GM21515 (cell line): ENCODE data around the gene QRFP.

ENCODE experiments used
- ATAC-seq: cut with Tn5 transposase; IDR thresholded peaks from one replicate; pipeline ENCODE4 v1.9.1; 2021; ENCODE audit not compliant: unreplicated experiment

Gene QRFP

DNA sequence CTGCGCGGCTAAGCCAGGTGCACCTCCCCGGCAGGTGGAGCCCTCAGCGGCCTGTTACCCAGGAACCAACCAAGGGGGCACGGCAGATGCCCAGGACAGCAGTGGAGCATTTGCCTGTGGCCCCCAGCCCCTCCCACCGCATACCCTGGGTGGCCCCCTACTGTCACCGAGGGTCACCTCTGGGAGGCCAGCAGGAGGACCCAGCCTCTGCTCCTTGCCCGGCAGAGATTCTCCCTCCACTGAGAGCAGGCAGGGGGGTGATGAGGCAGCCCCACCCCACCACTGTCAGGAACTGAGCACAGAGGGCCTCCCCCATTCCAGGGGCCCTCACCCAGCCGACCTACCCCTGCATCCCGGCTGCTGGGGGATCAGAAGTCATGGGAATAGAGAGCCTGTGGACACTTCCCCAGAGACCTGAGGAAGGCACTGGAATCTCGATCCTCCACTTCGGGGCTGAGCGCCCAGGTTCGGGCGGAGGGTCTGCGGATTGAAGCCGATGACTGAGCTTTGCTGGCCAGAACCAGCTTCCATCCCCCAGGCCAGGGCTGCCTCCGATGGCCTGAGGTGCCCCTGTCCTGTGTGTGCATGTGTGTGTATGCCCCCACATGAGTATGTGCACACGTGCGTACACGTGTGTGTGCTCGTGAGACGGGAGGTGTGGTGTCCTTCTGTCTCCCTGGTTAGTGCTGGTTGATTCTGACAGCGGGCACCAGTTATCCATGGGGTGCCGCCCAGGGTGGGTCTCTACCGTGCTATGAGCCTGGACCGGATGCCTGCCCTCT, at the start of gene QRFP:
TSS of gene QRFP (minus strand) at position 580 of the 782 bp plus-strand sequence. CDS start 2,974 bp downstream, outside the sequence.
- no peak for ATAC-seq

GRCh38 chr9:130945173-130945572, 48.6 kb upstream of the QRFP start:
- ATAC-seq: no peak

- no peak for ATAC-seq
These were observed 48.0 kb upstream of the QRFP start for GRCh38 chr9:130944510-130945058.

GRCh38 chr9:130943777-130944176, 47.2 kb upstream of the QRFP start:
- no peak for ATAC-seq

GRCh38 chr9:130943221-130943620, 46.6 kb upstream of the QRFP start:
- ATAC-seq: no peak

- ATAC-seq: no peak
These were observed 46.1 kb upstream of the QRFP start for GRCh38 chr9:130942679-130943078.

- ATAC-seq: no peak
These were observed 45.5 kb upstream of the QRFP start for GRCh38 chr9:130942084-130942483.

DNA sequence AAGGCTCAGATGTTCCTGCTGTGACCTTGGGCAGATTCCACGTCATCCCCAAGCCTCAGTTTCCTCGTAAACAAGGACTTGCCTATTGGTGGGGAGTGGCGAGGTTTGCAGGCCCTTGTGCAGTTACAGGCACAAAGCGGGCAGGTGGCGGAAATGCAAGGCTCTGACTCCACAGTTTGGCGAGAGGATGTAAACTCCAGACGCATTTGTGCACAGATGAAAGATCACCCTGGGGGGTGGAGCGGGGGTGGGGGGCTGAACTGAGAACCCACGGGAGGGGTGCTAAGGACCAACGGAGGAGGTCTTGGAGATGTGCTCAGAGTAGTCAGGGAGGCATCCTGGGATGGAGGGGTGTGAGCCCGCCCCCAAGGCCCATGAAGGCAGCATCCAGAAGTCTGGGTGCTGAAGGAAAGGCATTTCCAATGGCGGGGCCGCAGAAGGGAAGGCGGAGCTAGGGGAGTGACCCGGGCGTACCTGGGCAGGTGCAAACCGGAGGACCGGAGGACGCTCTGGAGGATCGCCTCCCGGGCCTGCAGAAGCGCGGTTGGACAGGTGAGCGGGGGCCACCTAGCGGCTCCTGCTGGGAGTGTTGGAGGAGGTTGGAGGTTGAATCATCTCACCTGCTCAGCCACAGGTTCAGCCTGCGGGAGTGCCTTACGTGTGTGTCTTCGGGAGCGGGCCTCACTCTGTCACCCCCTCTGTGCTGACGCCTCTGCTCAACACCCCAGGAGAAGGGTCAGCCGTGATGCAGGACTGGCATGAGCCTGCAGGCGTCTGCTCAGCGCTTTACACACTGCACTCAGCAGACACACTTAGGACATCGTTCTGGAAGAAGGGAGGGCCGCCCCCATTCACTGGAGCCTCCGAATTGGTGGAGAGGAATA, 44.3 kb upstream of the QRFP start:
- no peak for ATAC-seq

GRCh38 chr9:130940027-130940549, 43.5 kb upstream of the QRFP start:
- ATAC-seq: no peak

- ATAC-seq: no peak
These were observed 42.9 kb upstream of the QRFP start for GRCh38 chr9:130939405-130940026.

DNA sequence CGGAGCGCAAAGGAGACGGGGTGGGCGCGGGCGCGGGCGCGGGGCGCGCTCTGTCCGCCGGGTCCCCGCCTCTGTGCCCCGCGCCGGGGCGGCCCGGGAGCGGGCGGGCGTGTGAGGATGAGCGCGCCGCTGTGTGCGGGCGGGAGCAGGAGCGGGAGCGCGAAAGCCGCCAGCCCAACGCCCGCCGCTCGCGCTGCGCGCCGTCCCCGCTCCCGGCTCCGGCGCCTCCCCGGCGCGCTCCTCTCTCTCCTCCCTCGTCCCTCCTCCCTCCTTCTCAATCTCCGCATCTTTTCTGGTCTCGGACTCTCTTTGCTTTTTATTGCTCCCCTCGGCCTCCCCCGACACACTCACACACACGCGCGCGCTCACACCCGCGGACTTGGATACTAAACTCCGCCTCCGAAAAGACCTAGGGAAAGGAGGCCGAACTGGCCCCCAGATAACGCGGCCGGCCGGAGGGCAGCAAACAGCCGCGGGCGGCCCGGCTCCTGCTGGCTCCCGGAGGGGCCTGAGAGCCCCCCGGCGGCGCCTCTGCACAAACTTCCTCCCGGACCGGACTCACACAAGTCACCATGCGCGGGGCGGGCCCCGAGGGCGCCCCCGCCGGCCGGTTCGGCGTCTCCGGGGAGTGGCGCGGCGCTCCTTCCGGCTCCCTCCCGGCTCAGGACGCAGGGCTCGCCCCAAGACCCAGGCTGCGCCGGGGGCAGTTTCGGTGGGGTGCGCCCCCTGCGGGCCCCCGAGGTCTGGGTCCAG, 42.2 kb upstream of the QRFP start, which contains the start of gene FIBCD1:
TSS of gene FIBCD1 (minus strand) at position 596 of the 753 bp plus-strand sequence. CDS start 640 bp downstream, outside the sequence.
- ATAC-seq: no peak

- no peak for ATAC-seq
These were observed 41.6 kb upstream of the QRFP start for GRCh38 chr9:130938184-130938651.

DNA sequence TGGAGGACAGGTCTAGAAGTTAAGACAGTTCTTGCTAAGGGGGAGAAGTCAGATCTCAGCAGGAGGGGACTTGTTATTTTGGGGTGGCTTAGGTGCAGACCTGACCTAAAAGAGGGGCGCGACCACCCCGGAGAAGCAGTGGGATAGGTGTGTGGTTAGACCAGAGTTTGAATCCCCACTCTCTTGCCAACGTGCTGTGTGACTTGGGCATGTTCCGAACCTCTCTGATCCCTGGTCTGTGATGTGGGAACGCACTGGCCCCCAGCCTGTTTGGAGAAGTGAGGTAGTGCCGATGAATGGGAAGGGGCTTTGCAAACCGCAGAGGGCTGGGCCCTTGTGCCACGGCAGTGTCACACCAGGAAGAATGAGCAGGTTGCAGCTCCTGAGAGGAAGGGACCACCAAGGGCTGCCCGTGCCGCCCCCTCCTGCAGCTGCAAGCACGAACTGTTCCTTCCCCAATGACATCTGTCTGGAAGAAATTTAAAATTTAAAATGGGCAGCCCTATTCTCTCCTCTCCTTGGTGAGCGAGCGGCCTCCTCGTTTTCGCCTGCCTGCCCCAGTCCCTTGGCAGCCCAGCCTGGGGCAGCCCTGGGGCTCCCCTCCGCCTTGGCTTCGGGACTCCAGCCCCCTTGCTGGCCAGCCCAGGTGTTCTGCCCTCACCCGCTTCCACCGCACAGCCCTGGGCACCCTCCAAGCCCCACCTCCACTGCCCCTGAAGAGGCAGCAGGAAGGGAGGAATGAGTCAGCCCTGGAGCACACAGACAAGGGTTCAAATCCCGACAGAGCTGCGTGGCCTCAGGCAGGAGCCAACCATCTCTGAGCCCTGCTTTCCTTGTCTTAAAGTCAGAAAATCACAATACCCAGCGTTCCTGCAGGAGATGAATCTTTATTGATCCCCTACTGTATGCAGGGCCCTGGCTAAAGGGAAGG, 40.8 kb upstream of the QRFP start:
- ATAC-seq: no peak

DNA sequence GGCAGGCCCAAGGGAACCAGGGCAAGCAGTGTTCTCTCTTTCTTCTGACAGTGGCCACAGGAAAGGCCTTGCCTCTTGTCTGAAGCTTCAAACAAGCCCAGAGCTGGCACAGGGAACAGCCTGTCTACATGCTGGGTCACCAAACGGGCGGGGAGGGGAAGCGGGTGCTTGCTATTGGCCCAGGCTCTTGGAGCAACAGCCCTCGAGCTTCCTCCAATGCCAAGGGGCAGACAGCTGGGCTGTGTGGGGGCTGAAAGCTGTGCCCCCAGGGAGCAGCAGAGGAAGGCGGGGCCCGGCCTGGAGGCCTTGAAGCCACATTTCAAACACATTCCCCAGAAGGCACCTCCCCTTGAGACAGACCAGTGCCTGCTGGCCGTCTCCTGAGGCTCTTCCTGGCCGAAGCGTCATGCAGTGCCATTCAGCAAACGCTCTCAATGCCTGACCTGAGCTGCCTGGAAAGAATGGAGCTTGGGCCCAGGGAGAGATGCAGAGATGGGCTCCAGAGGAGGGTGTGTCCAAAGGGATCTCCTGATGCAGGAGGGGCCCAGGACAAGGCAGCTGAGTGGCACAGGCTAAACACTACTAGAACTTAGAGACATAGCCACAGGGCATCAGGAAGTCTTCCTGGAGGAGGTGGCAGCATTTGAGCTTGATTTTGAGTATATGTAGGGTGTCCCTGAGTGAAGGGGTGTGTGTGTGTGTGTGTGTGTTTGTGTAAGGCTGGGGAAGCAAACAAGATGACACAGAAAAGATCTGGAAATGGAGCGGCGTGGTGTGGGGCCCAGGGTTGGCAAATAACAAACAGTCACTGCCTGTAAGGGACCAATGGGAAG, 39.9 kb upstream of the QRFP start:
- no peak for ATAC-seq

- no peak for ATAC-seq
These were observed 39.1 kb upstream of the QRFP start for GRCh38 chr9:130935648-130936271.

GRCh38 chr9:130934702-130935647, 38.4 kb upstream of the QRFP start:
- no peak for ATAC-seq

DNA sequence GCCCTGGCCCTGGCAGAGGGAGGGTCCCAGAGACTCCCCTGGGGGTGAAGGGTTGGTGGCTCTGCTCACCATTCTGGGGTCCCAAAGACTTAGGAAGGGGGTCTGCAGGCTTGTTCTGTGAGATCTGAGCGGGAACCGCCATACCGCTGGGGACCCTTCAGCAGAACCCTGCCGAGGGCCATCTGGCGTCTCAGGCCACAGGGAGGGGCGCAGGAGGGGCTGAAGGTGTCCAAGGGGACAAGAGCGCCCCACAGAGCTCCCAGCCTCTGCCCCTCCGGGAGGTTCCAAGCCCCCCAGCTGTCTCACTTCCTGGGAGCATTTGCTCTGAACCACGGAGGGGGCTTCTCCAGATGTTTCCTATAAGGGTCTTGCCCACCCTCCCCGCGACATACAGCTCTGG, 37.6 kb upstream of the QRFP start:
- no peak for ATAC-seq
